GM12878 (cell line): ENCODE data around the gene ATP6V0E2. TPM values are rescaled to one million over a fixed set of nuclear protein-coding genes. Genes with fewer than 3 reads are reported as not detected.

Source experiments
- ATAC-seq: fragments of 200-7000 bp; cut with Tn5 transposase; 3 replicates; pipeline ENCODE4 v1.9.1; 2020; ENCODE audit warnings: mild to moderate bottlenecking, moderate library complexity
- BruUV-seq: library from RNA; stranded (reverse); fragments of 400-500 nt; replicated peaks from 2 replicates; lab custom pipeline; 2021; lab: Mats Ljungman, UMichigan
- CTCF ChIA-PET: fragments of 300-600 bp; sonication (Branson Sonifier 250); formaldehyde crosslinking; extraction: SDS; loops from one replicate; lab custom pipeline; 2021; ENCODE audit warnings: inconsistent platforms; lab: Yijun Ruan, JAX
- POLR2A ChIA-PET: fragments of 350-600 bp; formaldehyde crosslinking; extraction: SDS; loops from one replicate; lab custom pipeline; 2021; ENCODE audit warnings: inconsistent platforms; lab: Charles Lee
- RAD21 ChIA-PET: fragments of 300-600 bp; sonication (Branson Sonifier 250); formaldehyde crosslinking; loops from one replicate; lab custom pipeline; 2023; ENCODE audit warnings: antibody characterized with exemption; ENCODE audit not compliant: unreplicated experiment; lab: Charles Lee
- SMC1A ChIA-PET: fragments of 300-600 bp; sonication (Branson Sonifier 250); formaldehyde crosslinking; loops from one replicate; lab custom pipeline; 2023; ENCODE audit not compliant: unreplicated experiment, uncharacterized antibody; lab: Charles Lee
- DNase-seq: peaks from one replicate; pipeline ENCODE4 v3.0.0-alpha.2; 2011; ENCODE audit warnings: low read depth, low spot score
- FAIRE-seq: peaks from 3 replicates; lab custom pipeline; 2011; peaks lifted over from hg19 to GRCh38; lab: Jason Lieb, UNC
- H2AFZ ChIP-seq: 2 replicates; pipeline ENCODE4 v1.6.0; 2011; ENCODE audit warnings: low read depth, low read length, control low read depth; ENCODE audit not compliant: control insufficient read depth
- H3K27ac ChIP-seq: 2 replicates; pipeline ENCODE4 v1.5.1; 2011; ENCODE audit warnings: control low read depth; ENCODE audit not compliant: control insufficient read depth, insufficient read depth
- H3K27me3 ChIP-seq, 2 experiments: replicated peaks in 1 of 2; 2 replicates each; pipeline versions ENCODE4 v1.6.0 to v1.6.1; 2011; ENCODE audit warnings: low read length in 1 of 2; ENCODE audit not compliant: control insufficient read depth in 2 of 2, insufficient read depth in 2 of 2
- H3K36me3 ChIP-seq, 2 experiments: 2 replicates each; pipeline ENCODE4 v1.5.1; 2011; ENCODE audit warnings: low read length in 1 of 2; ENCODE audit not compliant: control insufficient read depth in 2 of 2, insufficient read depth in 2 of 2
- H3K4me1 ChIP-seq: 2 replicates; pipeline ENCODE4 v1.6.1; 2011; ENCODE audit warnings: mild to moderate bottlenecking, low read length, moderate library complexity, mixed read lengths; ENCODE audit not compliant: control insufficient read depth, insufficient read depth
- H3K4me2 ChIP-seq: 2 replicates; pipeline ENCODE4 v1.6.0; 2011; ENCODE audit warnings: control low read depth; ENCODE audit not compliant: control insufficient read depth, insufficient read depth
- H3K4me3 ChIP-seq: fragments of 200-600 bp; sonication (generic); 2 replicates; pipeline ENCODE4 v1.5.1; 2016
- H3K79me2 ChIP-seq: 2 replicates; pipeline ENCODE4 v1.6.0; 2011; ENCODE audit warnings: low read length; ENCODE audit not compliant: control insufficient read depth, insufficient read depth
- H3K9ac ChIP-seq: 2 replicates; pipeline ENCODE4 v1.8.0; 2011; ENCODE audit warnings: low read length, control low read depth, mixed read lengths; ENCODE audit not compliant: control insufficient read depth, insufficient read depth
- H3K9me3 ChIP-seq: replicated peaks from 3 replicates; pipeline ENCODE4 v1.5.1; 2011; ENCODE audit warnings: mild to moderate bottlenecking, low read length; ENCODE audit not compliant: control insufficient read depth, insufficient read depth
- H4K20me1 ChIP-seq: 2 replicates; pipeline ENCODE4 v1.6.0; 2011; ENCODE audit not compliant: control insufficient read depth, insufficient read depth
- CREM ChIP-seq: IDR thresholded peaks from 2 replicates; pipeline ENCODE4 v1.6.1; 2014; ENCODE audit warnings: antibody characterized with exemption, low read depth
- JUND ChIP-seq: IDR thresholded peaks from 2 replicates; pipeline ENCODE4 v1.6.1; 2012; ENCODE audit warnings: low read depth, mild to moderate bottlenecking, low read length, improper control_type of control experiment, moderate library complexity
- MYB ChIP-seq: fragments of 150-350 bp; IDR thresholded peaks from 2 replicates; pipeline ENCODE4 v1.6.1; 2014; ENCODE audit warnings: mild to moderate bottlenecking, low read depth, low read length, borderline replicate concordance
- NFYB ChIP-seq: IDR thresholded peaks from 2 replicates; pipeline ENCODE4 v1.6.1; 2011; ENCODE audit warnings: low read depth, mild to moderate bottlenecking, low read length, improper control_type of control experiment, moderate library complexity; ENCODE audit not compliant: insufficient read depth
- NR2C1 ChIP-seq: fragments of 450-650 bp; IDR thresholded peaks from 2 replicates; pipeline ENCODE4 v1.6.1; 2017; ENCODE audit warnings: antibody characterized with exemption, mild to moderate bottlenecking, moderate library complexity
- NR2F1 ChIP-seq: fragments of 450-650 bp; conservative IDR thresholded peaks from 2 replicates; pipeline ENCODE4 v1.6.1; 2017; ENCODE audit warnings: mild to moderate bottlenecking
- POU2F2 ChIP-seq: IDR thresholded peaks from 3 replicates; pipeline ENCODE4 v1.6.1; 2011; ENCODE audit warnings: low read depth, mild to moderate bottlenecking, low read length, borderline replicate concordance
- WRNIP1 ChIP-seq: IDR thresholded peaks from 2 replicates; pipeline ENCODE4 v1.6.1; 2011; ENCODE audit warnings: low read depth, low read length, improper control_type of control experiment, borderline replicate concordance
- YBX1 ChIP-seq: fragments of 450-650 bp; IDR thresholded peaks from 2 replicates; pipeline ENCODE4 v1.6.1; 2016; ENCODE audit warnings: antibody characterized with exemption
- WGBS: methylation state at CpG from one replicate; pipeline ENCODE4 v1.1.6; 2016; ENCODE audit warnings: low lambda C conversion rate; ENCODE audit not compliant: insufficient replicate concordance, insufficient coverage; ENCODE audit errors: missing lambda C conversion rate; 5-methylcytosine and 5-hydroxymethylcytosine counted together
- in situ Hi-C: fragments of 300-500 bp; cut with MboI; formaldehyde crosslinking; loops from 9 replicates; pipeline ENCODE4 v1.14.3; 2018; ENCODE audit warnings: mixed read lengths
- intact Hi-C: fragments of 100-400 bp; cut with micrococcal nuclease; formaldehyde crosslinking; loops from one replicate; pipeline ENCODE4 v1.14.2; 2022; ENCODE audit not compliant: unreplicated experiment
- polyA plus RNA-seq, 11 experiments: library from polyadenylated mRNA; depleted of rRNA in 4 of 11; unstranded in 6 of 11; stranded (reverse) in 5 of 11; fragments of >200 nt; fragmentation: Nextera tagmentation in 4 of 11; fragmentation: Illumina TruSeq in 1 of 11; extraction: Ambion mirVana in 4 of 11; extraction: Trizol in 1 of 11; gene quantifications; 1 replicate in 1 of 11; 2 replicates in 10 of 11; pipeline versions ENCODE4 v1.2.1 to v1.2.3, GENCODE V29; 2011 to 2016; ENCODE audit warnings: inconsistent platforms in 2 of 11, missing spikeins in 2 of 11, low read depth in 1 of 11
- total RNA-seq, 4 experiments: library from RNA; depleted of rRNA in 3 of 4; stranded (reverse); fragments of >200 nt in 3 of 4; fragmentation: Illumina TruSeq in 1 of 4; extraction: Trizol in 1 of 4; gene quantifications; 2 replicates each; pipeline versions ENCODE4 v1.2.1 to v1.2.3, GENCODE V29; 2013 to 2021
- TF ChIP-seq, protein P1 (sequence below): fragments of 450-650 bp; IDR thresholded peaks from 2 replicates; pipeline ENCODE4 v1.6.1; 2017; ENCODE audit warnings: mild to moderate bottlenecking, moderate library complexity
- TF ChIP-seq, protein P2 (sequence below): IDR thresholded peaks from 2 replicates; pipeline ENCODE4 v1.6.1; 2011; ENCODE audit warnings: borderline replicate concordance, low read depth, mild to moderate bottlenecking, moderate library complexity, low read length; ENCODE audit not compliant: insufficient read depth, poor library complexity, severe bottlenecking

ATP6V0E2 gene
- total and polyA plus RNA-seq, 10 of the 15 experiments (the other 5 are each of a cell fraction or from before 2014, with no cell fraction given) = 1.5 to 54.7 (median 27.6) TPM

DNA sequence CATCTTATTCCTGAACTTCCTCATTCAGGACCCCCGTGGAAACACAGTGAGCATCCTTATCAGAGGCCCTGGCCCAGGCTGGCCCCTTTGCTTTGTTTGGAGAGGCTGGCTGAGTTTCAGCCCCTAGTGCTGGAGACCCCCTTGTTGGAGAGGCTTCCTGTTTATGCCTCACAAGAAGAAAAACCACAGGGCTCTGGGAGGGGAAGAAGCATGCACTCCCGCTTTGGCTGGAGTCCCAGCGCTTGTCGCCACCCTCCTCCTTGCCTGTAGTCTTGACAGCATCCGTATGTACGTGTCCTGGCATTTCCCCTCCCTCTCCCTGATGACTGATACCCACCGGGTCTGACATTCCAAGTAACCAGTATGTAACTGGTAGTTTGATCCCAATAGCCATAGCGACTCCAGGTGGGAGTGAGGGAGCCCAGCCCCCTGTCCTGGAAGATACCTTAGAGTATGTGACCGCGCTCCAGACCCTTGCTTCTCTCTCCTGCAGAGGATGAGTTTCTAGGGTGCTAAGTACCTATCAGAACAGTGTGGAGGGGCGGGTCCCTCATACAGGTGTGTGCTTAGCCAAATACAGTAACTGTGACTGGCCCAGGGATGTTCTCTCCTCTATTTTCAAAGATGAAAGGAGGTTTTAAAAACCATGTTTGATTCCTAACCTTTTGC, 6.9 kb upstream of the ATP6V0E2 start:
- H3K27me3 ChIP-seq = no peaks in the 10 kb centered on the region
- intact Hi-C loops = no loop called here
- ATAC-seq = no peak
- no peak overlapping the region for H3K4me2 ChIP-seq
- no peaks in the 10 kb centered on the region for H3K79me2 ChIP-seq
- no peaks in the 10 kb centered on the region for H3K9me3 ChIP-seq
- SMC1A ChIA-PET = interaction anchor here (1.1 kb wide), 1 partner anchor 16 kb away, joined by 4 read pairs; no protein-coding TSS in a partner anchor
- no peaks in the 10 kb centered on the region for H3K36me3 ChIP-seq
- peaks cover 35% of the 10 kb centered on the region for H3K4me1 ChIP-seq
- H3K9ac ChIP-seq = no peak overlapping the region
- TF ChIP-seq NR2C1 (no peak), POU2F2 (no peak), MYB (no peak), NFYB (no peak), WRNIP1 (no peak), JUND (no peak), YBX1 (no peak), CREM (no peak), NR2F1 (no peak)
- TF ChIP-seq, protein P1, sequence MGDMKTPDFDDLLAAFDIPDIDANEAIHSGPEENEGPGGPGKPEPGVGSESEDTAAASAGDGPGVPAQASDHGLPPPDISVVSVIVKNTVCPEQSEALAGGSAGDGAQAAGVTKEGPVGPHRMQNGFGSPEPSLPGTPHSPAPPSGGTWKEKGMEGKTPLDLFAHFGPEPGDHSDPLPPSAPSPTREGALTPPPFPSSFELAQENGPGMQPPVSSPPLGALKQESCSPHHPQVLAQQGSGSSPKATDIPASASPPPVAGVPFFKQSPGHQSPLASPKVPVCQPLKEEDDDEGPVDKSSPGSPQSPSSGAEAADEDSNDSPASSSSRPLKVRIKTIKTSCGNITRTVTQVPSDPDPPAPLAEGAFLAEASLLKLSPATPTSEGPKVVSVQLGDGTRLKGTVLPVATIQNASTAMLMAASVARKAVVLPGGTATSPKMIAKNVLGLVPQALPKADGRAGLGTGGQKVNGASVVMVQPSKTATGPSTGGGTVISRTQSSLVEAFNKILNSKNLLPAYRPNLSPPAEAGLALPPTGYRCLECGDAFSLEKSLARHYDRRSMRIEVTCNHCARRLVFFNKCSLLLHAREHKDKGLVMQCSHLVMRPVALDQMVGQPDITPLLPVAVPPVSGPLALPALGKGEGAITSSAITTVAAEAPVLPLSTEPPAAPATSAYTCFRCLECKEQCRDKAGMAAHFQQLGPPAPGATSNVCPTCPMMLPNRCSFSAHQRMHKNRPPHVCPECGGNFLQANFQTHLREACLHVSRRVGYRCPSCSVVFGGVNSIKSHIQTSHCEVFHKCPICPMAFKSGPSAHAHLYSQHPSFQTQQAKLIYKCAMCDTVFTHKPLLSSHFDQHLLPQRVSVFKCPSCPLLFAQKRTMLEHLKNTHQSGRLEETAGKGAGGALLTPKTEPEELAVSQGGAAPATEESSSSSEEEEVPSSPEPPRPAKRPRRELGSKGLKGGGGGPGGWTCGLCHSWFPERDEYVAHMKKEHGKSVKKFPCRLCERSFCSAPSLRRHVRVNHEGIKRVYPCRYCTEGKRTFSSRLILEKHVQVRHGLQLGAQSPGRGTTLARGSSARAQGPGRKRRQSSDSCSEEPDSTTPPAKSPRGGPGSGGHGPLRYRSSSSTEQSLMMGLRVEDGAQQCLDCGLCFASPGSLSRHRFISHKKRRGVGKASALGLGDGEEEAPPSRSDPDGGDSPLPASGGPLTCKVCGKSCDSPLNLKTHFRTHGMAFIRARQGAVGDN = no peak
- TF ChIP-seq, protein P2, sequence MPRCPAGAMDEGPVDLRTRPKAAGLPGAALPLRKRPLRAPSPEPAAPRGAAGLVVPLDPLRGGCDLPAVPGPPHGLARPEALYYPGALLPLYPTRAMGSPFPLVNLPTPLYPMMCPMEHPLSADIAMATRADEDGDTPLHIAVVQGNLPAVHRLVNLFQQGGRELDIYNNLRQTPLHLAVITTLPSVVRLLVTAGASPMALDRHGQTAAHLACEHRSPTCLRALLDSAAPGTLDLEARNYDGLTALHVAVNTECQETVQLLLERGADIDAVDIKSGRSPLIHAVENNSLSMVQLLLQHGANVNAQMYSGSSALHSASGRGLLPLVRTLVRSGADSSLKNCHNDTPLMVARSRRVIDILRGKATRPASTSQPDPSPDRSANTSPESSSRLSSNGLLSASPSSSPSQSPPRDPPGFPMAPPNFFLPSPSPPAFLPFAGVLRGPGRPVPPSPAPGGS = no peak
- no peak overlapping the region for H2AFZ ChIP-seq
- H4K20me1 ChIP-seq = no peaks in the 10 kb centered on the region
- BruUV-seq = no TSS peak
- 64% methylated on average over 11 of the region's 11 CpGs for WGBS
- FAIRE-seq = no peak
- CTCF ChIA-PET = no interaction called here
- POLR2A ChIA-PET = no interaction called here
- in situ Hi-C loops = no loop called here
- RAD21 ChIA-PET = no interaction called here
- no peak overlapping the region for H3K4me3 ChIP-seq
- no peak overlapping the region for H3K27ac ChIP-seq
- DNase-seq = no peak
